Right renal cortex interstitium (tissue), 3 donors: ENCODE results near the gene UQCRHL. TPM values are rescaled to one million over a fixed set of nuclear protein-coding genes. Genes with fewer than 3 reads are reported as not detected.

Experiments
- DNase-seq, 3 donors: peaks; one replicate each; pipeline ENCODE4 v3.0.0-alpha.2; 2013; ENCODE audit warnings: low read depth in 3 of 3, low spot score in 2 of 3
- polyA plus RNA-seq, 3 donors: library from polyadenylated mRNA; unstranded; fragments of 120-200 nt; gene quantifications; one replicate each; pipeline ENCODE4 v1.2.1, GENCODE V29; 2013; ENCODE audit not compliant: insufficient read length in 3 of 3

The UQCRHL gene
- polyA plus RNA-seq, 3 donors, result 0.92 to 1.1 (median 1.1) TPM

DNA sequence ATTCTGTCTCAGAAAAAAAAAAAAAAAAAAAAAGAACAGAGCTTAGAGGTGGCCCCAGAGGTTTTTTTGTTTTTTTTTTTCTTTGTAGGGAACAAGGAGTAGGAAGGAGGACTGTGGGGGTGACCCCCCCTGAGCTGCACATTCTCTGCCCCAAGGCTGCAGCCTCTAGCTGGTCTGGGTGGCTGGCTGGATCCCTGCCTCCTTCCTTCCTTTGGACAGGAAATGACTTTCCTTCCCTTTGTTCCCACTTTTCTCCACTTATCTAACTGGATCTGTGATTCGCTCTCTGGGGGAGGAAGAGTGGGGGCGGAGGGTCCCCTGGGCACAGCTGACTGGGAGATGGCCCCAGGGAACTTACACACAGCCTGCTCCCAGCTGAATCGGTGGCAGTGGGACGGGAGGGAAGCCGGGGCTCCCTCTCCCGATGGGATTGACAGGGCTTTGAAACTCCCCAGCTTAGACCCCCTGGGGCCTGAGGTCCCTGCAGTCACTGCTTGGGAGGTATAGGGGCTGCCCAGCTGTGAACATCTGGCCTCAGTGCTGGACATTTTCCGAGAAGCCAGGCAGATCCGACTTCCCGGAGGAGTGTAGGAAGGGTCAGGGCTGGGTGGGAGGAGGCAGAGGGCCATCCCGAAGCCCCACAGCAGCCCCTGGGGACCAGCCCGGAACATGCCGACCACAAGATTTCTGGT lies 46.8 kb downstream of the UQCRHL start:
- peak in 2 of 3 donors; percentile 54 to 61 for DNase-seq

DNA sequence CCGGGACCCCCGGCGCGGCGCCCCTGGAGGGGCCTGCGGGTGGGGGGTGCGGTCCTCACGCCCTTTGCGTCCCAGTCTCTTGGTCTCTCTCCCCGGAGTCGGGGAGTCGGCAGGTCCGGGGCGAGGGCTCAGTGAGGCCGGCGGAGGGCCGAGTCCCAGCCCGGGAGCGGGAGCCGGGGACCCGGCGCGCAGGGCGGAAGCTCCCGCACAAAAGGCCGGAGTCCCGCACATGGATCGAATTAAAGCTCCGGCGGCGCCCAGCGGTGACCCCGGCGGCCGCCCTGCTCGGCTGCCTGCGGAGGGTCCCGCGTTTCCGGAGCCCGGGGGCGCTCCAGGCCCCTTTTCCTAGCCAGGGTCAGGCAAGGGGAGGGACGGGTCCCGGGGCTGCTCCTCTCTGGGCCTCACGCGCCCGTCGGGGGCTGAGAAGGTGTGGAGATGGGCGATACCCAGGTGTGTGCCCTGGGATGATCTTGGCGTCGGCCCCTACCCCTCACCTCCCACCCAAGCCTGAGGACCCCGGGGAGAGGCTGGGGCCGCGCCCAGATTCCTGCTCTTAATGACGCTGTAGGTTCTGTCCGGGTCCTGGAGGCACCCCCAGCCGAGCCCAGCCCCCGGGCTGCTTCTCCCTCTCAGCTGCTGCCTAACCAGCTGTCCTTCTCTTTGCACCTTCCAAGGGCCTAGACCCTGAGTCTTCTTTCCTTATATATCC lies 48.3 kb downstream of the UQCRHL start:
- no peak for DNase-seq

DNA sequence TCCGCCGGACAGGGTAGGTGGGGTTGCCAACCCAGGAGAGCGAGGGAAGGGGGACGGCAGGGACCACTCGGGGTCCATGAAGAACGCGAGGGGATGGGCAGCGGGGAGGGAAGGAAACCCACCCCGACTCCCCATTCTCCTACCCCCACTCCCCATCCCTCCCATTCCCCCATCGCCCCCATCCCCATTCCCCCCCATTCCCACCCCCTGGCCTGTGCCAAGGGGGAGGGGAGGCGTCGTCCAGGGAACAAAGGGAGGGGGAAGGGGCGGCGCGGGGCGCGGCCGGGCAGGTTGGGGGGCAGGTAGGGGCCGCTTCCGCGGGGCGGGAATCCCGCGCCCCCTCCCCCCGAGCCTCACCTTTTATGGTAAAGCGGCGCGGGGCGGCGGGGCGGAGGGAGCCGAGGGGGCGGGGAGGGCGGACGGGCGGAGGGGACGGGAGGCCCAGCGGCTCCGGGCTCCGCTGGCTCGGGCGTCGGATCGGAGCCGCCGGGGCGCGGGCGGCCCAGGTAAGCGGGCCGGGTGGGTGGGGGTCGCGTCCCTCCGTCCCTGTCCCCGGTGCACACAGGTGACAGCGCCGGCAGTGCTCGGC lies 49.0 kb downstream of the UQCRHL start, which contains the start of gene FBLIM1:
FBLIM1 (plus strand) TSS at position 453 of the 589 bp plus-strand sequence. CDS start 6,189 bp downstream, outside the sequence.
- no peak for DNase-seq

- no peak for DNase-seq
Observed at GRCh38 chr1:15757575-15758342, 49.7 kb downstream of the UQCRHL start.

Other genes with a start within 250 kb of the UQCRHL start
- 10 to 100 TPM; 25.2 to 37.8 (median 35.5) TPM for gene AGMAT, start 222.6 kb downstream of the UQCRHL start, polyA plus RNA-seq
- gene DDI2, start 190.2 kb downstream of the UQCRHL start, polyA plus RNA-seq, result 10 to 100 TPM; 18.2 to 18.8 (median 18.3) TPM
- gene PLEKHM2, start 123.3 kb downstream of the UQCRHL start, polyA plus RNA-seq, result 10 to 100 TPM; 37.9 to 46.7 (median 43.0) TPM
- 1 to 10 TPM; 1.3 to 1.7 (median 1.4) TPM for gene SLC25A34, start 71.4 kb downstream of the UQCRHL start, polyA plus RNA-seq
- gene TMEM82, start 65.2 kb downstream of the UQCRHL start, polyA plus RNA-seq, result 1 to 10 TPM; 2.6 to 3.5 (median 3.3) TPM
- 10 to 100 TPM; 41.7 to 55.0 (median 41.8) TPM for gene FBLIM1, start 48.9 kb downstream of the UQCRHL start, polyA plus RNA-seq
- gene SPEN, start 40.1 kb upstream of the UQCRHL start, polyA plus RNA-seq, result 10 to 100 TPM; 50.5 to 59.2 (median 53.1) TPM
- gene ZBTB17, start 168.5 kb upstream of the UQCRHL start, polyA plus RNA-seq, result 10 to 100 TPM; 25.7 to 29.9 (median 28.3) TPM
- under 1 TPM; 0.07 to 0.14 (median 0.10) TPM for gene SRARP, start 196.6 kb upstream of the UQCRHL start, polyA plus RNA-seq
- gene HSPB7, start 210.4 kb upstream of the UQCRHL start, polyA plus RNA-seq, result 1 to 10 TPM; 2.7 to 4.7 (median 3.9) TPM
- 10 to 100 TPM; 13.0 to 15.8 (median 14.2) TPM for gene CLCNKA, start 214.4 kb upstream of the UQCRHL start, polyA plus RNA-seq
- gene CLCNKB, start 236.1 kb upstream of the UQCRHL start, polyA plus RNA-seq, result 10 to 100 TPM; 41.4 to 69.9 (median 68.8) TPM